GM21526 (cell line): Measurements from ENCODE around the gene FAM228A.

Experiments used
- ATAC-seq: cut with Tn5 transposase; IDR thresholded peaks from one replicate; pipeline ENCODE4 v1.9.1; 2021; ENCODE audit warnings: moderate library complexity; ENCODE audit not compliant: unreplicated experiment, low FRiP score

FAM228A gene

GRCh38 chr2:24221343-24222050, 46.6 kb downstream of the FAM228A start:
- ATAC-seq, result no peak

- ATAC-seq, result no peak
Observed at GRCh38 chr2:24222946-24223345, 48.1 kb downstream of the FAM228A start.

- ATAC-seq, result no peak
Observed at GRCh38 chr2:24225499-24226242, 50.8 kb downstream of the FAM228A start.

GRCh38 chr2:24228470-24228869, 53.6 kb downstream of the FAM228A start:
- no peak for ATAC-seq

- ATAC-seq, result no peak
Observed at GRCh38 chr2:24231461-24231881, 56.6 kb downstream of the FAM228A start.

GRCh38 chr2:24233321-24233720, 58.5 kb downstream of the FAM228A start:
- ATAC-seq, result no peak

- no peak for ATAC-seq
Observed at GRCh38 chr2:24237313-24237712, 62.5 kb downstream of the FAM228A start.

- ATAC-seq, result no peak
Observed at GRCh38 chr2:24238158-24238557, 63.3 kb downstream of the FAM228A start.

- no peak for ATAC-seq
Observed at GRCh38 chr2:24239553-24239952, 64.7 kb downstream of the FAM228A start.
